ENCODE data around the gene ABCD3.

- TF ChIP-seq CTCF (IDR thresholded peaks at IDR 0.05) (no peak), POLR2A (IDR thresholded peaks at IDR 0.05) (no peak)
Observed at GRCh38 chr1:94428441-94428840, 10.3 kb downstream of the ABCD3 start.

All from heart left ventricle (tissue), 13 donors.